ENCODE measurements around the gene CKMT1B.
"Not testable (repeated sequence)": the region's sequence is repeated elsewhere in the genome, so short reads cannot be mapped to it uniquely, and the experiment has no call there.

Gene CKMT1B
- 0 reads per million in 9 experiments for total RNA-seq

DNA sequence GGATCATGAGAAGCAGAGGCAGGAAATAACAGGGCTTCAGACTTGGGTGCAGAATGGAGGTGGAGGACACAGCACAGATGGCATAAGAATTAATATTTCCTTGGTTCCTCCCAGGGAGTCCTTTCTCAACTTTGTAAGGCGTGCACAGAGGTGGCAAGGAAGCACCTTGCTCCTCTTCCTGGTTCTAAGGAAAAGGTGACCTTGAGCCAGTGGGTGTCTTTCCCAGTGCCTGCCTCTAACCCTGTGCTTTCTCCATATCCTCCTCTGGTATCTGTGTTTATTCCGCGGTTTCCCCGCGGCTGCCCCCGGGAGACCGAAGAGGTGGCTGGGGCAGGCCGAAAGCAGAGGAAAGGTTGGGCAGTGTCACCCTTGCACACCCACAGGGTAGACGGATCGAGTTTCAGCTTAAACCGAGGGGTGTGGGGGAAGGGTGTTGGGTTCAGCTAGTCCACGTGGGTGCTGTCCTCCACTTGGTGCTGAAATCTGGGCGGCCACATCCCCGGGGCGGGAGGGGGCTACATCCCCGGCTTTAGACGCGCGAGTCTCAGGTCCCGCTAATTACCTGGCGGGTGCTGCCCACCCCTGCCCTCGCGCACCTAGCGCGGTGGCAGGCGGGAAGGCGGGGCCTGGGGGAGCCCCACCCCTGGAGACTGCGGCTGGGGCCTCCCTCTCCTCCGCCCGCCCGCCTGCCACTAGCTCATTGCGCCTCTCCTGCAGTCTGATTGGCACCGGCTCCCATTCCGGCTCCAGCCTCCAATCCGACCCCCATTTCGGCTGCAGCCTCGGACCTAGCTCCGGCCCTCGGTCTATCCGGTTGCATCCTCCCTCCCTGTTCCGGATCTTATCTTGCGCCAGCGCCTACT, at the start of gene CKMT1B:
TSS of gene CKMT1B (plus strand) at position 700 of the 863 bp plus-strand sequence. CDS start 192 bp downstream, outside the sequence.
- H3K27ac Mint-ChIP-seq; H3K4me3 Mint-ChIP-seq; H3K36me3 Mint-ChIP-seq (ENCODE audit: insufficient read depth); H3K4me1 Mint-ChIP-seq (ENCODE audit: low read depth in 2 of 2); H3K9me3 Mint-ChIP-seq; DNase-seq: not testable (repeated sequence)
- H3K27me3 Mint-ChIP-seq, result peaks cover 22 to 27% of the 10 kb centered on the region in 2 donors
- ATAC-seq (replicated peaks), result peak; percentile 20

DNA sequence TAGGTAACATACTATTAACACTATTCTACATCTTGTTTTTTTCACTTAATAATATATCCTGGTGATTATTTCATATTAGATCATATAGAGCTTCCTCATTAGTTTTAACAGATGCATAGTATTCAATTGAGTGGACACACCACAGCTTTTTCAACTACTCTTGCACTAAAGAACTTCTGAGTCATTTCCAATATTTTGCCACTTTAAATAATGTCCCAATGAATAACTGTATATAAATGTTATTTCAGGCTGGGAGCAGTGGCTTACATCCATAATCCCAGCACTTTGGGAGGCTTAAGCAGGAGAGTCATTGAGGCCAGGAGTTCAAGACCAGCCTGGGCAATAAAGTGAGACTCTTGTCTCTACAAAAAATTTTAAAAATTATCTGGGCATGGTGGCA, 49.6 kb upstream of the CKMT1B start:
- Mint-ChIP-seq H3K4me3 (no peak overlapping the region), H3K4me1 (ENCODE audit: low read depth in 2 of 2) (no peaks in the 10 kb centered on the region), H3K27ac (no peak overlapping the region), H3K9me3 (no peaks in the 10 kb centered on the region), H3K36me3 (ENCODE audit: insufficient read depth) (no peaks in the 10 kb centered on the region), H3K27me3 (no peaks in the 10 kb centered on the region)
- ATAC-seq (replicated peaks) (no peak), DNase-seq (no peak)

- H3K27me3 Mint-ChIP-seq, result no peaks in the 10 kb centered on the region
Measured at GRCh38 chr15:43545426-43545825, 48.4 kb upstream of the CKMT1B start.

GRCh38 chr15:43547539-43547938, 46.3 kb upstream of the CKMT1B start:
- H3K4me1 Mint-ChIP-seq (ENCODE audit: low read depth in 2 of 2), result no peaks in the 10 kb centered on the region
- H3K9me3 Mint-ChIP-seq, result no peaks in the 10 kb centered on the region
- no peaks in the 10 kb centered on the region for H3K27me3 Mint-ChIP-seq
- DNase-seq, result no peak
- H3K4me3 Mint-ChIP-seq, result no peak overlapping the region
- H3K36me3 Mint-ChIP-seq (ENCODE audit: insufficient read depth), result peaks cover 3% of the 10 kb centered on the region
- ATAC-seq (replicated peaks), result no peak
- no peak overlapping the region for H3K27ac Mint-ChIP-seq

More at GRCh38 chr15:43545426-43545825, 48.4 kb upstream of the CKMT1B start:
- no peak overlapping the region for H3K4me3 Mint-ChIP-seq
- DNase-seq, result no peak
- no peaks in the 10 kb centered on the region for H3K36me3 Mint-ChIP-seq (ENCODE audit: insufficient read depth)
- H3K27ac Mint-ChIP-seq, result no peak overlapping the region
- no peak for ATAC-seq (replicated peaks)
- no peaks in the 10 kb centered on the region for H3K4me1 Mint-ChIP-seq (ENCODE audit: low read depth in 2 of 2)
- no peaks in the 10 kb centered on the region for H3K9me3 Mint-ChIP-seq

- Mint-ChIP-seq H3K9me3 (no peaks in the 10 kb centered on the region), H3K27me3 (no peaks in the 10 kb centered on the region), H3K27ac (peak overlapping the region in 1 of 2 donors; percentile 41), H3K4me1 (ENCODE audit: low read depth in 2 of 2) (no peaks in the 10 kb centered on the region), H3K36me3 (ENCODE audit: insufficient read depth) (peaks cover 5% of the 10 kb centered on the region), H3K4me3 (no peak overlapping the region)
- DNase-seq, result no peak
- ATAC-seq (replicated peaks), result no peak
Measured at GRCh38 chr15:43550527-43551363, 43.1 kb upstream of the CKMT1B start.

DNA sequence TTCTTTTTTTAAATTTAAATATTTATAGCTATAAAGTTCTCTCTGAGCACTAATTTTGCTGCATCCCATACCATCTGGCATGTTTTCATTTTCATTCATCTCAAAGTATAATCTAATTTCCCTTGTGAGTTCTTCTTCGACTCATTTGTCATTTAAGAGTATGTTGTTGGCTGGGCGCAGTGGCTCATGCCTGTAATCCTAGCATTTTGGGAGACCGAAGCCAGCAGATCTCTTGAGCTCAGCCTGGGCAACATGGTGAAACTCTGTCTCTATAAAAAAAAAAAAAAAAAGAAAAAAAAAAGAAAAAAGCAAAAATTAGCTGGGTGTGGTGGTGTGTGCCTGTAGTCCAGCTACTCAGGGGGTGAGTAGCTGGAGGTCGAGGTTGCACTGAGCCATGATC, 41.6 kb upstream of the CKMT1B start:
- Mint-ChIP-seq H3K4me3 (no peak overlapping the region), H3K9me3 (no peaks in the 10 kb centered on the region), H3K27me3 (no peaks in the 10 kb centered on the region), H3K27ac (no peak overlapping the region), H3K36me3 (ENCODE audit: insufficient read depth) (peaks cover 12% of the 10 kb centered on the region), H3K4me1 (ENCODE audit: low read depth in 2 of 2) (no peaks in the 10 kb centered on the region)
- no peak for ATAC-seq (replicated peaks)
- DNase-seq, result no peak

DNA sequence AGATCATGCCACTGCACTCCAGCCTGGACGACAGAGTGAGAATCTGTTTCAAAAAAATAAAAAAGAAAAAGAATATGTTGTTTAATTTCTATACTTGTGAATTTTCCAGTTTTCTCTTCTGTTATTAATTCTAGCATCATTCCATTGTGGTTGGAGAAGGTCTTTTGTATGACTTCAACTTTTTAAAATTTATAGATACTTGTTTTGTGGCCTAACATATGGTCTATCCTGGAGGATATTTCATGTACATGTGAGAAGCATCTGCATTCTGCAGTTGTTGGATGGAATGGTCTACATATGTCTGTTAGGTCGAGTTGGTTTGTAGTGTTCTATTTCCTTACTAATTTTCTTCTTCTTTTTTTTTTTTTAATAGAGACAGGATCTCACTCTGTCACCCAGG, 40.8 kb upstream of the CKMT1B start:
- Mint-ChIP-seq H3K27ac (no peak overlapping the region), H3K36me3 (ENCODE audit: insufficient read depth) (peaks cover 18% of the 10 kb centered on the region)

GRCh38 chr15:43562753-43563152, 31.1 kb upstream of the CKMT1B start:
- H3K36me3 Mint-ChIP-seq (ENCODE audit: insufficient read depth); H3K27me3 Mint-ChIP-seq; DNase-seq; H3K9me3 Mint-ChIP-seq; H3K4me3 Mint-ChIP-seq; H3K4me1 Mint-ChIP-seq (ENCODE audit: low read depth in 2 of 2); H3K27ac Mint-ChIP-seq; ATAC-seq (replicated peaks): not testable (repeated sequence)

More for the DNA sequence above, 40.8 kb upstream of the CKMT1B start:
- no peaks in the 10 kb centered on the region for H3K4me1 Mint-ChIP-seq (ENCODE audit: low read depth in 2 of 2)
- no peak overlapping the region for H3K4me3 Mint-ChIP-seq
- no peak for ATAC-seq (replicated peaks)
- no peaks in the 10 kb centered on the region for H3K27me3 Mint-ChIP-seq
- H3K9me3 Mint-ChIP-seq, result no peaks in the 10 kb centered on the region
- DNase-seq, result no peak

- not testable (repeated sequence) for ATAC-seq (replicated peaks); H3K36me3 Mint-ChIP-seq (ENCODE audit: insufficient read depth); H3K4me1 Mint-ChIP-seq (ENCODE audit: low read depth in 2 of 2); DNase-seq; H3K27ac Mint-ChIP-seq; H3K27me3 Mint-ChIP-seq; H3K4me3 Mint-ChIP-seq; H3K9me3 Mint-ChIP-seq
Measured at GRCh38 chr15:43563793-43564192, 30.0 kb upstream of the CKMT1B start.

GRCh38 chr15:43566615-43567014, 27.2 kb upstream of the CKMT1B start:
- not testable (repeated sequence) for H3K9me3 Mint-ChIP-seq; H3K27ac Mint-ChIP-seq; ATAC-seq (replicated peaks); H3K27me3 Mint-ChIP-seq; H3K4me3 Mint-ChIP-seq; H3K4me1 Mint-ChIP-seq (ENCODE audit: low read depth in 2 of 2); DNase-seq; H3K36me3 Mint-ChIP-seq (ENCODE audit: insufficient read depth)

GRCh38 chr15:43574607-43575006, 19.2 kb upstream of the CKMT1B start:
- H3K9me3 Mint-ChIP-seq; H3K36me3 Mint-ChIP-seq (ENCODE audit: insufficient read depth); ATAC-seq (replicated peaks); DNase-seq; H3K27ac Mint-ChIP-seq; H3K4me3 Mint-ChIP-seq; H3K27me3 Mint-ChIP-seq; H3K4me1 Mint-ChIP-seq (ENCODE audit: low read depth in 2 of 2): not testable (repeated sequence)

DNA sequence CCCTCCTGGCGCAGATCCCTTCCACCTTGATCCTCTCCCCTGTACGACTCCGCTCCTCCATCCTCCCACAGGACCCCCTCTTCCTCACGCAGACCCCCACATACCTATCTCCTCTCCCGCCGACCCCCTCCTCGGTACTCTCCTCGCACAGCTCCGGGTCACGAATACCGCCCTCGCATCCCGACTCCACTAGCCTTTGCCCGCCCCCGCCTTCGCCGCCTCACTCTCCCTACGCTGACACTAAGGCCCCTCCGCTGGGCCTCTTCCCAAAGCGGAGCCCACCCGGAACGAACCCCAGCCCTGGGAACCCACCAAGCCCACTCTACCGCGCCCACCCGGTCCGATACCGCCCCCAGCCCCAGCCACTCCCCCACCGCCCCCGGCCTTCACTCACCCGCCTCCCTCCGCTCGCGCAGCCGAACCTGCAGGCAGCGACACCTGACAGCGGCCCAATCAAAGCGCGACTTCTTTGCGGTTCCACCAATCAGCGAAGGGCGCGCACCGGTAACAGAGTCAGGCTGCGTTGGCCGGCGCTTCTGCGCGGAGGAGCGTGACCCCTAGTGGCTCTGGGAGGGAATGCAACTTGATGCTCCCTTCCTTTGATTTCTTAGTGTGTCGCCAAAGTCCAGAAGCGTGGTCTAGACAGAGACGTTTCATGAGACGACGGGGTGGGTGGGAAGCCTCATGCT, 3.9 kb upstream of the CKMT1B start, which contains the start of gene PPIP5K1:
TSS of gene PPIP5K1 (minus strand) at position 431 of the 689 bp plus-strand sequence. CDS start 5,704 bp downstream, outside the sequence.
- H3K27me3 Mint-ChIP-seq; H3K4me3 Mint-ChIP-seq; H3K27ac Mint-ChIP-seq; H3K4me1 Mint-ChIP-seq (ENCODE audit: low read depth in 2 of 2); H3K9me3 Mint-ChIP-seq; DNase-seq; H3K36me3 Mint-ChIP-seq (ENCODE audit: insufficient read depth): not testable (repeated sequence)
- peak; percentile 98 for ATAC-seq (replicated peaks)

DNA sequence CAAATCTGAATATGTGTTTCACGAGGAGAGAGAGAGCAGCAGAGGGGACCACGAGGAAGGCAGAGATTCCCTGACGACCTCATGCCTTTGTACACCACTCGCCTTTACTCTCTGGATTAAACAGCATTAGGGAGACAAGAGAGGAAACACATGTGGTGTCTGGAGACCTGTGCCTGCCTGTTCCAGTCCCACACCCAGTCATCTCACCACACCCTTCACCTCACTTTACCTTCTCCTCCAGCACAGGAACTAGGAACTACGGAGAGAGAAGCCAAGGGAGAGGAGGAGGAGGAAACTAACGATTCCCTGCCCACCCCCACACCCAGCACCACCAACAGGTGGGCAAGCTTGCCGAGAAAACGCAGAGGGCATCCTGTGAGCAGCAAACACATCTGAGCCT, 986 bp upstream of the CKMT1B start:
- H3K27me3 Mint-ChIP-seq, result peaks cover 15 to 19% of the 10 kb centered on the region in 2 donors
- not testable (repeated sequence) for H3K4me1 Mint-ChIP-seq (ENCODE audit: low read depth in 2 of 2); H3K4me3 Mint-ChIP-seq; H3K9me3 Mint-ChIP-seq; H3K36me3 Mint-ChIP-seq (ENCODE audit: insufficient read depth); H3K27ac Mint-ChIP-seq; DNase-seq; ATAC-seq (replicated peaks)

Measured in effector memory CD8-positive, alpha-beta T cell (primary cell).